Pancreas (tissue), 10 donors: ENCODE results near the gene FUCA1. TPM values are rescaled to one million over a fixed set of nuclear protein-coding genes. Genes with fewer than 3 reads are reported as not detected.

ENCODE experiments used
- ATAC-seq, 4 donors: fragments of 200-7000 bp; cut with Tn5 transposase; one replicate each; pipeline versions ENCODE4 v1.8.0 to v1.9.1; 2020; ENCODE audit warnings: mild to moderate bottlenecking in 4 of 4, moderate library complexity in 4 of 4
- DNase-seq, 6 donors: peaks; one replicate each; pipeline ENCODE4 v3.0.0-alpha.2; 2020
- FAIRE-seq: peaks from 2 replicates; lab custom pipeline; 2012; peaks lifted over from hg19 to GRCh38; lab: Jason Lieb, UNC
- H3K27ac ChIP-seq, 4 donors: fragments of 200-600 bp; sonication (generic); 1 replicate in 3 of 4; 2 replicates in 1 of 4; pipeline versions ENCODE4 v1.5.0 to v1.8.0; 2020
- H3K27me3 ChIP-seq, 4 donors: fragments of 200-600 bp; one replicate each; pipeline ENCODE4 v1.8.0; 2021
- H3K36me3 ChIP-seq, 3 donors: fragments of 200-600 bp; sonication (generic) in 1 of 3; one replicate each; pipeline versions ENCODE4 v1.5.0 to v1.8.0; 2020 to 2021
- H3K4me1 ChIP-seq, 3 donors: fragments of 200-600 bp; one replicate each; pipeline ENCODE4 v1.8.0; 2021
- H3K4me3 ChIP-seq, 4 donors: fragments of 200-600 bp; sonication (generic) in 2 of 4; one replicate each; pipeline versions ENCODE4 v1.5.0 to v1.8.0; 2020 to 2021
- H3K9me3 ChIP-seq, 4 donors: fragments of 200-600 bp; one replicate each; pipeline ENCODE4 v1.8.0; 2021
- CTCF ChIP-seq, 4 donors: fragments of 200-600 bp; sonication (generic) in 3 of 4; IDR thresholded peaks; one replicate each; pipeline versions ENCODE4 v1.5.0 to v1.8.0; 2021; ENCODE audit warnings: antibody characterized with exemption in 4 of 4
- WGBS, 2 donors: extraction: QIAGEN DNeasy Blood & Tissue Kit; methylation state at CpG; one replicate each; pipeline ENCODE4 v1.1.7; 2013; 5-methylcytosine and 5-hydroxymethylcytosine counted together
- intact Hi-C, 3 donors: fragments of 100-400 bp; cut with DNase I; formaldehyde crosslinking; loops; one replicate each; pipeline versions ENCODE4 v1.11.1 to v1.14.2; 2022
- polyA plus RNA-seq, 2 donors: library from polyadenylated mRNA; stranded (reverse); fragments of 200-250 nt; gene quantifications; one replicate each; pipeline ENCODE4 v1.2.3, GENCODE V29; 2013
- total RNA-seq, 6 donors: library from RNA; stranded (reverse); fragmentation: NEBNext Ultra II Directional in 4 of 6; extraction: Animal tissue kit (Norgen Biotek cat#: 25700) in 4 of 6; gene quantifications; one replicate each; pipeline versions ENCODE4 v1.2.1 to v1.2.4, GENCODE V29; 2021 to 2023
- donor health status: healthy with polysubstance abuse.
- donor health status: DM: no; HTN: no; CAD: no; lungs with moderate emphysema.
- donor health status: DM: no; HTN: no; CAD: no.
- donor health status: control.
- donor health status: control.
- donor health status: Bipolar disorder and iron deficiency.
- donor health status: DM: yes; HTN: yes; CAD: no.
- donor health status: DM: no; HTN: no; CAD: no.
- donor health status: DM: no; HTN: no; CAD: no.
- donor health status: DM: yes; HTN: yes; CAD: no.

The FUCA1 gene
- 10 to 100 TPM in 3 of 6 donors, 1 to 10 TPM in 3; 8.3 to 23.4 (median 13.3) TPM for total RNA-seq
- 10 to 100 TPM; 14.0 to 27.8 TPM for polyA plus RNA-seq

DNA sequence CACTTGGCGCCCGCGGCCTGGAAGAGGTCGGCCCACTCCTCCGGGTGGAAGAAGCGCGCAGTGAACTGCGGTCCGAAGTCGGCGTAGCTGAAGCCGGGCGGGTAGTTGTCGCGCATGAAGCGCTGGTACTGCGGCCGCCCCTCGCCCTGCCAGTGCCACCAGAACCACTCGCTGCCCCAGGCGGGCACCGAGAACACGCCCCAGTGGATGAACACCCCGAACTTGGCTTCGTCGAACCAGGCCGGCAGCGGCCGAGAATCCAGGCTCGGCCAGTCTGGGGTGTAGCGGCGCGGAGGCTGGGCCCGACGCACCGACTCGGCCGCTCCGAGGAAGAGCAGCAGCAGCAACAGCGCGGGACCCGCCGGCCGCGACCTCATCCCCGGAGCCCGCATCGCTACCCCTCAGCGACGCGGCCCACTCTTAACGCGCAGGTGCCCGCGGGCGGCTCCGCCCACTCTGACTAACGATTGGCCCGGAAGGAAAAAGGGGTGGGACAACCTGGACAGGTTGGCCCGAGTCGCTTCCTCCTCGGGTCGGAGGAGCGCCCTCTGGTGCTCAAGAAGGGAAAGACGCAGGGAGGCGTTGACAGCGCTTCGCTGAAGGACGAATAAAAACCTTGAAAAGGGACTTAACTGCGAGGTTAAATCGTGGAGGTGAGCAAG, at the start of gene FUCA1:
TSS of gene FUCA1 (minus strand) at position 396 of the 662 bp plus-strand sequence. CDS start at position 392, 4 bp downstream.
- peak; percentile 92 to 98 (median 96) for TF ChIP-seq CTCF (IDR thresholded peaks at IDR 0.05)
- Histone ChIP-seq H3K36me3 (peaks cover 0 to 10% (median 0%) of the 10 kb centered on the region in 3 donors), H3K9me3 (no peaks in the 10 kb centered on the region), H3K4me1 (peaks cover 0 to 8% (median 0%) of the 10 kb centered on the region in 3 donors), H3K27ac (peak within 1 kb of the TSS; percentile 31 to 66 (median 58)), H3K4me3 (peak within 1 kb of the TSS; percentile 75 to 98 (median 87)), H3K27me3 (no peaks in the 10 kb centered on the region)
- intact Hi-C loops = loop anchor here in 1 of 3 donors (10.0 kb wide), 1 partner anchor 93 kb away; the partner anchor contains the start of gene PITHD1
- WGBS, 2 donors = 0% methylated on average over 71 of the region's 71 CpGs
- DNase-seq = peak; percentile 92 to 97 (median 96)
- no peak for FAIRE-seq
- ATAC-seq = peak; percentile 98 to 99 (median 98)

- Histone ChIP-seq H3K4me3 (no peak overlapping the region), H3K27me3 (no peaks in the 10 kb centered on the region), H3K36me3 (no peaks in the 10 kb centered on the region), H3K27ac (no peak overlapping the region), H3K4me1 (peaks cover 0 to 12% (median 11%) of the 10 kb centered on the region in 3 donors), H3K9me3 (no peaks in the 10 kb centered on the region)
- DNase-seq (peak in 5 of 6 donors; percentile 34 to 62 (median 47)), FAIRE-seq (no peak), ATAC-seq (peak; percentile 60 to 87 (median 80))
- intact Hi-C loops = loop anchor here in 1 of 3 donors (10.0 kb wide), 1 partner anchor 142 kb away; the partner anchor contains the start of gene PITHD1
- WGBS, 2 donors = 50 to 55% methylated on average over 12 of the region's 12 CpGs
- peak in 3 of 4 donors; percentile 21 to 31 (median 25) for TF ChIP-seq CTCF (IDR thresholded peaks at IDR 0.05)
These were observed 48.4 kb upstream of the FUCA1 start for GRCh38 chr1:23916209-23917131.

DNA sequence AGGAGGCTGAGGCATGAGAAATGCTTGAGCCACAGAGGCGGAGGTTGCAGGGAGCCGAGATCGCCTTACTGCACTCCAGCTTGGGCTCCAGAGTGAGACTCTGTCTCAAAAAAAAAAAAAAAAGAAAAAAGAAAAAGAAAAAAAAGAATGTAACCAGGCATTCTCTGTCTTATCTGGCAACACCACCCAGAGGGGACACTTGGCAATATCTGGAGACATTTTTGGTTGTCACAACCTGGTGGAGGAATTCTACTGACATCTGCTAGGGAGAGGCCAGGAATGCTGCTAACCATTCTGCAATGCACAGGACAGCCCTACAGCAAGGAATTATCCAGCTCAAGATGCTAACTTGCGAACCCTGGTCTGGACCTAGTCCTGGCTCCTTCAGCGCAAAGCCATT, 47.4 kb upstream of the FUCA1 start:
- intact Hi-C loops = loop anchor here in 1 of 3 donors (10.0 kb wide), 1 partner anchor 141 kb away; the partner anchor contains the start of gene PITHD1
- Histone ChIP-seq H3K4me1 (peaks cover 0 to 8% (median 4%) of the 10 kb centered on the region in 3 donors), H3K27me3 (no peaks in the 10 kb centered on the region), H3K27ac (no peak overlapping the region), H3K4me3 (no peak overlapping the region), H3K36me3 (no peaks in the 10 kb centered on the region), H3K9me3 (no peaks in the 10 kb centered on the region)
- DNase-seq = no peak
- TF ChIP-seq CTCF (IDR thresholded peaks at IDR 0.05) = no peak
- no peak for FAIRE-seq
- ATAC-seq = no peak
- WGBS, 2 donors = 95 to 97% methylated on average over 5 of the region's 5 CpGs

DNA sequence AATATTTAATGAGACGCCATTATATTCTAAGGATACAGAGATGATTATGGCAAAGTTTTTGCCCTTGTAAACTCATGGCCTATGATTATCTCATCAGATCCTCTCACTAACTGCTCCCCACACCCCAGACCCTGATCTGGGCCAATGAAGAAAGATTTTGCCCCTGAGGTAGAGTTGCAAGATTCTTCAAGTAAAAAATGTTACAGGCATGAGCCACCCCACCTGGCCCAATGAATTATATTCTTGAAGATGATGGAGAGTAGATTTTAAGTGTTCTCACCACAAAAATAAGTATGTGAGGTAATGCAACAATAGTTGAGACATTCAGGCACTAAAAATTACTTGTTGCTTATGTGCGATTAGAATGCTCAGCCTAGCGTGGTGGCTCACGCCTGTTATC, 46.8 kb upstream of the FUCA1 start:
- Histone ChIP-seq H3K4me1 (peaks cover 0 to 3% (median 0%) of the 10 kb centered on the region in 3 donors), H3K36me3 (no peaks in the 10 kb centered on the region), H3K27me3 (no peaks in the 10 kb centered on the region), H3K9me3 (no peaks in the 10 kb centered on the region), H3K27ac (no peak overlapping the region), H3K4me3 (no peak overlapping the region)
- DNase-seq (no peak), ATAC-seq (no peak), FAIRE-seq (no peak)
- WGBS, 2 donors = 91 to 93% methylated on average over 4 of the region's 4 CpGs
- no peak for TF ChIP-seq CTCF (IDR thresholded peaks at IDR 0.05)
- intact Hi-C loops = loop anchor here in 1 of 3 donors (10.0 kb wide), 1 partner anchor 140 kb away; the partner anchor contains the start of gene PITHD1
